Measurements from ENCODE around the gene FOSL2.
A peak's percentile ranks its signal among the peaks of the same experiment; 100 is the strongest.

FOSL2 gene

DNA sequence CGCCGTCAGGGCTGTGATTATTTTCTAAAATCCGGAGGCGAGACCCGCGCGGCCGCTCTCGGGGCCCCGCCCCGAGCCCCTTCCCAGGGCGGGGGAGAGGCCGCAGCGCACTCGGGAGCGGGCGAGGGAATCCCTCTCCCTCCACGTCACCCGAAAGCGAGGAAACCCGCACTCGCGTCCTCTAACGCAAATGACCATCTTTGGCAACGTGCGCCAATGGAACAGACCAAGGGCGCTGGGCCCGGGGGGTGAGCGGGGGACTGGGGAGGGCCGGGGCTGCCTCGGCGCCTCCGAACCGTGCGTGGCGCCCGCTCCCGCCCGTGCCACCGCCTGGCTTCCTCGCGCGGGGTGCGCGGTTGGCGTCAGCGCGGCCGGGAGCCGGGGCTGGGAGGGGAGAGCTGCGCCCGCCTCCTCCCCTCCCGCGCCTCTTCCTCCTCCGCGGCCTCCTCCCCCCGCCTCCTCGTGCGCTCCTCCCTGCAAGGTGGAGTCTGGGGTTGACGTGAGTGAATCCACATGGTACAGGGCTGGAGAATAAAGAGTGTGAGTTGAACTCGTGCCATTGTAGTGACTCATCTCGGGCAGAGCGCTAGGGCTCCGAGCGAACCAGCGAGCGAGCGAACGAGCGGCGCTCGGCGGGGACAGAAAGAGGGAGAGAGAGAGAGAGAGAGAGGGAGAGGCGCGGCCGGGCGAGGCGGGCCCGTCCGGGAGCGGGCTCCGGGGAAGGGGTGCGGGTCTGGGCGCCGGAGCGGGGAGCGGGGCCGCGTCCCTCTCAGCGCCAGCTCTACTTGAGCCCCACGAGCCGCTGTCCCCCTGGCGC lies at the start of gene FOSL2 (continued):
- TF ChIP-seq KLF1 (tag by site-specific recombination; IDR thresholded peaks at IDR 0.05) (peak; percentile 64), KLF9 (tag by site-specific recombination; IDR thresholded peaks at IDR 0.05; ENCODE audit: low read depth) (peak; percentile 19; the same call in 1 of the 2 replicates), SP7 (tag by site-specific recombination; IDR thresholded peaks at IDR 0.05) (peak; percentile 85), SP2 (tag by site-specific recombination; IDR thresholded peaks at IDR 0.05) (peak; percentile 80), ZBTB48 (tag by site-specific recombination; IDR thresholded peaks at IDR 0.05) (peak; percentile 75), ZNF530 (tag by site-specific recombination; IDR thresholded peaks at IDR 0.05; ENCODE audit: low read depth) (no peak), PATZ1 (tag by site-specific recombination; IDR thresholded peaks at IDR 0.05) (peak; percentile 83), ZNF335 (tag by site-specific recombination; conservative IDR thresholded peaks at IDR 0.05) (0 out of 2 replicates have a peak, but pooled peaks have one; percentile 38), ZNF626 (tag by site-specific recombination; IDR thresholded peaks at IDR 0.05) (no peak), ZNF610 (tag by site-specific recombination; IDR thresholded peaks at IDR 0.05; ENCODE audit: borderline replicate concordance) (peak; percentile 67; the same call in 1 of the 2 replicates), ZNF561 (tag by site-specific recombination; IDR thresholded peaks at IDR 0.05; ENCODE audit: borderline replicate concordance) (no peak), ZNF223 (tag by site-specific recombination; IDR thresholded peaks at IDR 0.05) (no peak), ZNF677 (tag by site-specific recombination; IDR thresholded peaks at IDR 0.05) (no peak), ZBTB17 (tag by site-specific recombination; IDR thresholded peaks at IDR 0.05) (peak; percentile 98), ZNF169 (tag by site-specific recombination; IDR thresholded peaks at IDR 0.05) (no peak), ZBTB8A (tag by site-specific recombination; IDR thresholded peaks at IDR 0.05) (peak; percentile 97), ZNF670 (tag by site-specific recombination; IDR thresholded peaks at IDR 0.05; ENCODE audit: low read depth) (no peak), ZNF777 (tag by site-specific recombination; IDR thresholded peaks at IDR 0.05; ENCODE audit: borderline replicate concordance) (no peak), ZNF660 (tag by site-specific recombination; IDR thresholded peaks at IDR 0.05) (peak; percentile 69; the same call in 1 of the 2 replicates), ZFHX2 (tag by site-specific recombination; conservative IDR thresholded peaks at IDR 0.05) (peak; percentile 96), PRDM1 (tag by site-specific recombination; IDR thresholded peaks at IDR 0.05) (peak; percentile 70), ZBTB20 (tag by site-specific recombination; IDR thresholded peaks at IDR 0.05) (peak; percentile 83), ZNF394 (tag by site-specific recombination; IDR thresholded peaks at IDR 0.05; ENCODE audit: borderline replicate concordance) (peak; percentile 58; the same call in 1 of the 2 replicates)
- TF ChIP-seq, protein P1, sequence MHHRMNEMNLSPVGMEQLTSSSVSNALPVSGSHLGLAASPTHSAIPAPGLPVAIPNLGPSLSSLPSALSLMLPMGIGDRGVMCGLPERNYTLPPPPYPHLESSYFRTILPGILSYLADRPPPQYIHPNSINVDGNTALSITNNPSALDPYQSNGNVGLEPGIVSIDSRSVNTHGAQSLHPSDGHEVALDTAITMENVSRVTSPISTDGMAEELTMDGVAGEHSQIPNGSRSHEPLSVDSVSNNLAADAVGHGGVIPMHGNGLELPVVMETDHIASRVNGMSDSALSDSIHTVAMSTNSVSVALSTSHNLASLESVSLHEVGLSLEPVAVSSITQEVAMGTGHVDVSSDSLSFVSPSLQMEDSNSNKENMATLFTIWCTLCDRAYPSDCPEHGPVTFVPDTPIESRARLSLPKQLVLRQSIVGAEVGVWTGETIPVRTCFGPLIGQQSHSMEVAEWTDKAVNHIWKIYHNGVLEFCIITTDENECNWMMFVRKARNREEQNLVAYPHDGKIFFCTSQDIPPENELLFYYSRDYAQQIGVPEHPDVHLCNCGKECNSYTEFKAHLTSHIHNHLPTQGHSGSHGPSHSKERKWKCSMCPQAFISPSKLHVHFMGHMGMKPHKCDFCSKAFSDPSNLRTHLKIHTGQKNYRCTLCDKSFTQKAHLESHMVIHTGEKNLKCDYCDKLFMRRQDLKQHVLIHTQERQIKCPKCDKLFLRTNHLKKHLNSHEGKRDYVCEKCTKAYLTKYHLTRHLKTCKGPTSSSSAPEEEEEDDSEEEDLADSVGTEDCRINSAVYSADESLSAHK (tag by site-specific recombination; IDR thresholded peaks at IDR 0.05) = peak; percentile 46
- TF ChIP-seq, protein P2, sequence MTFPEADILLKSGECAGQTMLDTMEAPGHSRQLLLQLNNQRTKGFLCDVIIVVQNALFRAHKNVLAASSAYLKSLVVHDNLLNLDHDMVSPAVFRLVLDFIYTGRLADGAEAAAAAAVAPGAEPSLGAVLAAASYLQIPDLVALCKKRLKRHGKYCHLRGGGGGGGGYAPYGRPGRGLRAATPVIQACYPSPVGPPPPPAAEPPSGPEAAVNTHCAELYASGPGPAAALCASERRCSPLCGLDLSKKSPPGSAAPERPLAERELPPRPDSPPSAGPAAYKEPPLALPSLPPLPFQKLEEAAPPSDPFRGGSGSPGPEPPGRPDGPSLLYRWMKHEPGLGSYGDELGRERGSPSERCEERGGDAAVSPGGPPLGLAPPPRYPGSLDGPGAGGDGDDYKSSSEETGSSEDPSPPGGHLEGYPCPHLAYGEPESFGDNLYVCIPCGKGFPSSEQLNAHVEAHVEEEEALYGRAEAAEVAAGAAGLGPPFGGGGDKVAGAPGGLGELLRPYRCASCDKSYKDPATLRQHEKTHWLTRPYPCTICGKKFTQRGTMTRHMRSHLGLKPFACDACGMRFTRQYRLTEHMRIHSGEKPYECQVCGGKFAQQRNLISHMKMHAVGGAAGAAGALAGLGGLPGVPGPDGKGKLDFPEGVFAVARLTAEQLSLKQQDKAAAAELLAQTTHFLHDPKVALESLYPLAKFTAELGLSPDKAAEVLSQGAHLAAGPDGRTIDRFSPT (tag by site-specific recombination; IDR thresholded peaks at IDR 0.05) = peak; percentile 90
- TF ChIP-seq, protein P3, sequence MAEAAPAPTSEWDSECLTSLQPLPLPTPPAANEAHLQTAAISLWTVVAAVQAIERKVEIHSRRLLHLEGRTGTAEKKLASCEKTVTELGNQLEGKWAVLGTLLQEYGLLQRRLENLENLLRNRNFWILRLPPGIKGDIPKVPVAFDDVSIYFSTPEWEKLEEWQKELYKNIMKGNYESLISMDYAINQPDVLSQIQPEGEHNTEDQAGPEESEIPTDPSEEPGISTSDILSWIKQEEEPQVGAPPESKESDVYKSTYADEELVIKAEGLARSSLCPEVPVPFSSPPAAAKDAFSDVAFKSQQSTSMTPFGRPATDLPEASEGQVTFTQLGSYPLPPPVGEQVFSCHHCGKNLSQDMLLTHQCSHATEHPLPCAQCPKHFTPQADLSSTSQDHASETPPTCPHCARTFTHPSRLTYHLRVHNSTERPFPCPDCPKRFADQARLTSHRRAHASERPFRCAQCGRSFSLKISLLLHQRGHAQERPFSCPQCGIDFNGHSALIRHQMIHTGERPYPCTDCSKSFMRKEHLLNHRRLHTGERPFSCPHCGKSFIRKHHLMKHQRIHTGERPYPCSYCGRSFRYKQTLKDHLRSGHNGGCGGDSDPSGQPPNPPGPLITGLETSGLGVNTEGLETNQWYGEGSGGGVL (tag by site-specific recombination; IDR thresholded peaks at IDR 0.05) = peak; percentile 99
- TF ChIP-seq, protein P4, sequence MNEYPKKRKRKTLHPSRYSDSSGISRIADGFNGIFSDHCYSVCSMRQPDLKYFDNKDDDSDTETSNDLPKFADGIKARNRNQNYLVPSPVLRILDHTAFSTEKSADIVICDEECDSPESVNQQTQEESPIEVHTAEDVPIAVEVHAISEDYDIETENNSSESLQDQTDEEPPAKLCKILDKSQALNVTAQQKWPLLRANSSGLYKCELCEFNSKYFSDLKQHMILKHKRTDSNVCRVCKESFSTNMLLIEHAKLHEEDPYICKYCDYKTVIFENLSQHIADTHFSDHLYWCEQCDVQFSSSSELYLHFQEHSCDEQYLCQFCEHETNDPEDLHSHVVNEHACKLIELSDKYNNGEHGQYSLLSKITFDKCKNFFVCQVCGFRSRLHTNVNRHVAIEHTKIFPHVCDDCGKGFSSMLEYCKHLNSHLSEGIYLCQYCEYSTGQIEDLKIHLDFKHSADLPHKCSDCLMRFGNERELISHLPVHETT (tag by site-specific recombination; IDR thresholded peaks at IDR 0.05) = peak; percentile 65; the same call in 1 of the 2 replicates
- TF ChIP-seq, protein P5, sequence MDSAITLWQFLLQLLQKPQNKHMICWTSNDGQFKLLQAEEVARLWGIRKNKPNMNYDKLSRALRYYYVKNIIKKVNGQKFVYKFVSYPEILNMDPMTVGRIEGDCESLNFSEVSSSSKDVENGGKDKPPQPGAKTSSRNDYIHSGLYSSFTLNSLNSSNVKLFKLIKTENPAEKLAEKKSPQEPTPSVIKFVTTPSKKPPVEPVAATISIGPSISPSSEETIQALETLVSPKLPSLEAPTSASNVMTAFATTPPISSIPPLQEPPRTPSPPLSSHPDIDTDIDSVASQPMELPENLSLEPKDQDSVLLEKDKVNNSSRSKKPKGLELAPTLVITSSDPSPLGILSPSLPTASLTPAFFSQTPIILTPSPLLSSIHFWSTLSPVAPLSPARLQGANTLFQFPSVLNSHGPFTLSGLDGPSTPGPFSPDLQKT (IDR thresholded peaks at IDR 0.05; ENCODE audit: borderline replicate concordance, low read depth, low read length) = no peak

Measured in HEK293 (cell line).